ENCODE data around the gene PARP8.
A peak's percentile ranks its signal among the peaks of the same experiment; 100 is the strongest.

PARP8 gene

GRCh38 chr5:50832657-50833284, 166.3 kb downstream of the PARP8 start:
- DNase-seq (ENCODE audit: insufficient read length, low spot score) (no peak), FAIRE-seq (peak; percentile 83)

GRCh38 chr5:50836356-50836755, 169.9 kb downstream of the PARP8 start:
- no peak for DNase-seq (ENCODE audit: insufficient read length, low spot score)
- FAIRE-seq, result no peak

- FAIRE-seq (no peak), DNase-seq (ENCODE audit: insufficient read length, low spot score) (no peak)
Observed at GRCh38 chr5:50839472-50839871, 173.0 kb downstream of the PARP8 start.

GRCh38 chr5:50843091-50843490, 176.7 kb downstream of the PARP8 start:
- no peak for FAIRE-seq
- no peak for DNase-seq (ENCODE audit: insufficient read length, low spot score)

GRCh38 chr5:50846261-50846660, 179.8 kb downstream of the PARP8 start:
- DNase-seq (ENCODE audit: insufficient read length, low spot score), result no peak
- no peak for FAIRE-seq

- no peak for DNase-seq (ENCODE audit: insufficient read length, low spot score)
- FAIRE-seq, result peak; percentile 88
Observed at GRCh38 chr5:50849554-50849953, 183.1 kb downstream of the PARP8 start.

- no peak for FAIRE-seq
Observed at GRCh38 chr5:50853151-50853550, 186.7 kb downstream of the PARP8 start.

GRCh38 chr5:50854082-50854481, 187.6 kb downstream of the PARP8 start:
- peak; percentile 89 for FAIRE-seq

More at GRCh38 chr5:50853151-50853550, 186.7 kb downstream of the PARP8 start:
- DNase-seq (ENCODE audit: insufficient read length, low spot score), result no peak

GRCh38 chr5:50855001-50855400, 188.6 kb downstream of the PARP8 start:
- no peak for DNase-seq (ENCODE audit: insufficient read length, low spot score)
- FAIRE-seq, result no peak

More at GRCh38 chr5:50854082-50854481, 187.6 kb downstream of the PARP8 start:
- no peak for DNase-seq (ENCODE audit: insufficient read length, low spot score)

- DNase-seq (ENCODE audit: insufficient read length, low spot score), result no peak
- FAIRE-seq, result peak; percentile 48
Observed at GRCh38 chr5:50856401-50857119, 190.1 kb downstream of the PARP8 start.

- DNase-seq (ENCODE audit: insufficient read length, low spot score) (no peak), FAIRE-seq (peak; percentile 78)
Observed at GRCh38 chr5:50863534-50864170, 197.2 kb downstream of the PARP8 start.

GRCh38 chr5:50864466-50864865, 198.0 kb downstream of the PARP8 start:
- DNase-seq (ENCODE audit: insufficient read length, low spot score) (no peak), FAIRE-seq (no peak)

GRCh38 chr5:50866415-50866814, 200.0 kb downstream of the PARP8 start:
- no peak for DNase-seq (ENCODE audit: insufficient read length, low spot score)
- peak; percentile 80 for FAIRE-seq

GRCh38 chr5:50867140-50867539, 200.7 kb downstream of the PARP8 start:
- FAIRE-seq, result no peak
- no peak for DNase-seq (ENCODE audit: insufficient read length, low spot score)

GRCh38 chr5:50873595-50874277, 207.3 kb downstream of the PARP8 start:
- FAIRE-seq, result peak; percentile 71
- DNase-seq (ENCODE audit: insufficient read length, low spot score), result no peak

GRCh38 chr5:50874306-50875001, 208.0 kb downstream of the PARP8 start:
- FAIRE-seq, result peak; percentile 77
- no peak for DNase-seq (ENCODE audit: insufficient read length, low spot score)

GRCh38 chr5:50875002-50875344, 208.5 kb downstream of the PARP8 start:
- no peak for DNase-seq (ENCODE audit: insufficient read length, low spot score)
- FAIRE-seq, result peak; percentile 67

- no peak for DNase-seq (ENCODE audit: insufficient read length, low spot score)
- no peak for FAIRE-seq
Observed at GRCh38 chr5:50878470-50878869, 212.0 kb downstream of the PARP8 start.

GRCh38 chr5:50881407-50881806, 215.0 kb downstream of the PARP8 start:
- DNase-seq (ENCODE audit: insufficient read length, low spot score) (no peak), FAIRE-seq (peak; percentile 58)

GRCh38 chr5:50886657-50887345, 220.4 kb downstream of the PARP8 start:
- FAIRE-seq (peak; percentile 44), DNase-seq (ENCODE audit: insufficient read length, low spot score) (no peak)

Measured in HTR-8/SVneo (cell line).